AG10803 (cell line): Measurements from ENCODE around the gene MAP4.
A peak's percentile ranks its signal among the peaks of the same experiment; 100 is the strongest.

Experiments used
- DNase-seq: peaks from one replicate; pipeline ENCODE4 v3.0.0; 2010; ENCODE audit warnings: low read depth
- H3K4me3 ChIP-seq: 2 replicates; pipeline ENCODE4 v1.5.1; 2011; ENCODE audit warnings: mild to moderate bottlenecking, low read length, control low read depth
- TF ChIP-seq, protein P1 (sequence below): conservative IDR thresholded peaks from 2 replicates; pipeline ENCODE4 v1.5.1; 2011; ENCODE audit warnings: mild to moderate bottlenecking, low read length, control low read depth, inconsistent platforms

The MAP4 gene

GRCh38 chr3:48001991-48002390, 14.2 kb downstream of the MAP4 start:
- no peak overlapping the region for H3K4me3 ChIP-seq
- TF ChIP-seq, protein P1, sequence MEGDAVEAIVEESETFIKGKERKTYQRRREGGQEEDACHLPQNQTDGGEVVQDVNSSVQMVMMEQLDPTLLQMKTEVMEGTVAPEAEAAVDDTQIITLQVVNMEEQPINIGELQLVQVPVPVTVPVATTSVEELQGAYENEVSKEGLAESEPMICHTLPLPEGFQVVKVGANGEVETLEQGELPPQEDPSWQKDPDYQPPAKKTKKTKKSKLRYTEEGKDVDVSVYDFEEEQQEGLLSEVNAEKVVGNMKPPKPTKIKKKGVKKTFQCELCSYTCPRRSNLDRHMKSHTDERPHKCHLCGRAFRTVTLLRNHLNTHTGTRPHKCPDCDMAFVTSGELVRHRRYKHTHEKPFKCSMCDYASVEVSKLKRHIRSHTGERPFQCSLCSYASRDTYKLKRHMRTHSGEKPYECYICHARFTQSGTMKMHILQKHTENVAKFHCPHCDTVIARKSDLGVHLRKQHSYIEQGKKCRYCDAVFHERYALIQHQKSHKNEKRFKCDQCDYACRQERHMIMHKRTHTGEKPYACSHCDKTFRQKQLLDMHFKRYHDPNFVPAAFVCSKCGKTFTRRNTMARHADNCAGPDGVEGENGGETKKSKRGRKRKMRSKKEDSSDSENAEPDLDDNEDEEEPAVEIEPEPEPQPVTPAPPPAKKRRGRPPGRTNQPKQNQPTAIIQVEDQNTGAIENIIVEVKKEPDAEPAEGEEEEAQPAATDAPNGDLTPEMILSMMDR: no peak
- DNase-seq: no peak

GRCh38 chr3:48000212-48000611, 16.0 kb downstream of the MAP4 start:
- no peak overlapping the region for H3K4me3 ChIP-seq
- DNase-seq: no peak
- TF ChIP-seq, protein P1: no peak

- H3K4me3 ChIP-seq: no peak overlapping the region
- DNase-seq: no peak
- TF ChIP-seq, protein P1: no peak
Measured at GRCh38 chr3:47996440-47996839, 19.8 kb downstream of the MAP4 start.

- DNase-seq: no peak
- H3K4me3 ChIP-seq: no peak overlapping the region
- TF ChIP-seq, protein P1: no peak
Measured at GRCh38 chr3:47994180-47994579, 22.0 kb downstream of the MAP4 start.

- TF ChIP-seq, protein P1: no peak
- no peak overlapping the region for H3K4me3 ChIP-seq
- no peak for DNase-seq
Measured at GRCh38 chr3:47991341-47991740, 24.9 kb downstream of the MAP4 start.

DNA sequence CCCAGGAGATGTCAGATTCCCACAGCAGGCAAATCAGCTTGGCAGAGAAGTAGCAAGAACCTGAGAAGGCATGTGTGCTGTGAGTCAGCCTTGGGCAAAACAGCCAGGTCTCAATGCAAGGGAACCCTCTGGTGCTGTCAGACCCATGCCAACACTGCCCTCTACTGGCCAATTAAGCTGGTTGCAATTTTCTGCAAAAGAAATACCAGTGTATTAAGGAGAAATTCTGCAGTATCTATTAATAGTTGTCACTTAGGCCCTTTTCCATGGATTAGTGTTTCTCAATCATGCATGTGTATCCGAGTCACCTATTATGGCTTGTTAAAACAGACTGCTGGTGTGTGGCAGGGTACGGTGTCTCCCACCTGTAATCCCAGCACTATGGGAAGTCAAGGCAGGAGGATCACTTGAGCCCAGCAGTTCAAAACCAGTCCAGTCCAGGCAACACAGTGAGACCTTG, 26.2 kb downstream of the MAP4 start:
- no peak overlapping the region for H3K4me3 ChIP-seq
- peak; percentile 93 for DNase-seq
- TF ChIP-seq, protein P1: peak; percentile 91

DNA sequence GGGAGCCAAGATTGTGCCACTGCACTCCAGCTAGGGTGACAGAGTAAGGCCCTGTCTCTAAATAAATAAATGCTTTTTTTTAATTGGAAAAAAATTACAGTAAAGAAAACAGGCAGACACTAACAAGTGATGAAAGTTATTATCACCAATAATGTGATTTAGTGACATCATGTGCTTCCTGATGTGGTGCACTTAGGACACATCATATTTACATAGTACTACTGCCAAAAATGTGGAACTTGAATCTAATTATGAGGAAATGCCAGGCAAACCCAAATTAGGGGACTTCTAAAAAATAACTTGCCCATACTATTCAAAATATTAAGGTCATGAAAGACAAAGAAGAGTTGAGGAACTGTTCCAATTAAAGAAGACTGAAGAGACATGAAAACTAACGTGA, 30.8 kb downstream of the MAP4 start:
- H3K4me3 ChIP-seq: no peak overlapping the region
- TF ChIP-seq, protein P1: no peak
- DNase-seq: peak; percentile 56
